Effector memory CD4-positive, alpha-beta T cell (primary cell): ENCODE results near the gene AAK1.
"Not testable (repeated sequence)": the region's sequence is repeated elsewhere in the genome, so short reads cannot be mapped to it uniquely, and the experiment has no call there.

ENCODE experiments used
- DNase-seq, 3 donors: peaks; one replicate each; pipeline ENCODE4 v3.0.0-alpha.2; 2020
- H3K27ac ChIP-seq: 2 replicates; pipeline ENCODE4 v1.7.0; 2013; ENCODE audit warnings: mild to moderate bottlenecking, low read length, moderate library complexity; ENCODE audit not compliant: insufficient read depth, poor library complexity, severe bottlenecking
- H3K27me3 ChIP-seq: replicated peaks from 2 replicates; pipeline ENCODE4 v1.7.0; 2013; ENCODE audit warnings: mild to moderate bottlenecking, low read length; ENCODE audit not compliant: insufficient read depth, control insufficient read depth, poor library complexity, severe bottlenecking
- H3K36me3 ChIP-seq: 2 replicates; pipeline ENCODE4 v1.7.0; 2013; ENCODE audit warnings: mild to moderate bottlenecking, low read length, moderate library complexity; ENCODE audit not compliant: control insufficient read depth, insufficient read depth
- H3K4me1 ChIP-seq: 2 replicates; pipeline ENCODE4 v1.7.0; 2013; ENCODE audit warnings: low read length, mild to moderate bottlenecking; ENCODE audit not compliant: control insufficient read depth, insufficient read depth, poor library complexity, severe bottlenecking
- H3K4me3 ChIP-seq: 2 replicates; pipeline ENCODE4 v1.7.0; 2013; ENCODE audit warnings: low read length, low read depth, mild to moderate bottlenecking; ENCODE audit not compliant: insufficient read depth, poor library complexity, severe bottlenecking
- H3K9me3 ChIP-seq: 2 replicates; pipeline ENCODE4 v1.7.0; 2013; ENCODE audit warnings: mild to moderate bottlenecking, low read length, moderate library complexity; ENCODE audit not compliant: control insufficient read depth

AAK1 gene

DNA sequence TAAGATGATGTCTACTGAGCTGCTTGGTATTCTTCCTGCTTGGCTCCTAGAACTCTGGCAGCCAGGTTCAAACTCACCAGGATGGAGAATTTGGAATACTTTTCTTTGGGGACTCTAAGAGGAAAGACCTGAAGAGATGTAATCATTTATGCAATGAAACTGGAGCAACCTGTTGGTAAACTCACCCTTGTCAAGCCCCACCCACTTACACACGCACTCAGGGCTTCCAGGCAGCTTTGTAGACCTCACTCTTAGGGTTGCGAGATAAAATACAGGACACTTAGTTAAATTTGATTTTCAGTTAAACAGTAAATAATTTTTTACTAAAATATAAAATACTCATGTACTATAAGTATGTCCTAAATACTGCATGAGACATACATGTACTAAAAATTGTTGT lies 19.0 kb upstream of the AAK1 start:
- H3K4me1 ChIP-seq, H3K27me3 ChIP-seq, H3K9me3 ChIP-seq, H3K36me3 ChIP-seq, H3K4me3 ChIP-seq, DNase-seq, H3K27ac ChIP-seq: not testable (repeated sequence)

DNA sequence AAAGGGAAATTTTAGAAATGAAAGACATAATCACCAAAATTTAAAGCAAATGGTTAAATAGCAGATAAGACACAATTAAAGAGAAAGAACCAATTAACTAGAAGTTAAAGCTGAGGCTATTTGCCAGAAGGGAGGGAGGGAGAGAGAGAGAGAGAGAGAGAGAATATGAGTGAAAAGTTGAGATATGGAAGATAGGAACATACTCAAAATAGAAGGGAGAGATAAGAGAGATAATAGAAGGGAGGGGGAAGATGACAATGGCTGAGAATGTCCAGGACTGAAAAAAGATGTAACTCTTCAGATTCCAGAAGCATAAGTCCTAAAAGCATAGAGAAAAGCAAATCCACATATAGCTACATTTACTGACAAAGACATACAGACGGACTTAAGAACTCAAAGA lies 17.1 kb upstream of the AAK1 start:
- DNase-seq, result no peak
- Histone ChIP-seq H3K4me1 (no peaks in the 10 kb centered on the region), H3K27ac (no peak overlapping the region), H3K9me3 (no peaks in the 10 kb centered on the region), H3K27me3 (no peaks in the 10 kb centered on the region), H3K4me3 (no peak overlapping the region), H3K36me3 (no peaks in the 10 kb centered on the region)

DNA sequence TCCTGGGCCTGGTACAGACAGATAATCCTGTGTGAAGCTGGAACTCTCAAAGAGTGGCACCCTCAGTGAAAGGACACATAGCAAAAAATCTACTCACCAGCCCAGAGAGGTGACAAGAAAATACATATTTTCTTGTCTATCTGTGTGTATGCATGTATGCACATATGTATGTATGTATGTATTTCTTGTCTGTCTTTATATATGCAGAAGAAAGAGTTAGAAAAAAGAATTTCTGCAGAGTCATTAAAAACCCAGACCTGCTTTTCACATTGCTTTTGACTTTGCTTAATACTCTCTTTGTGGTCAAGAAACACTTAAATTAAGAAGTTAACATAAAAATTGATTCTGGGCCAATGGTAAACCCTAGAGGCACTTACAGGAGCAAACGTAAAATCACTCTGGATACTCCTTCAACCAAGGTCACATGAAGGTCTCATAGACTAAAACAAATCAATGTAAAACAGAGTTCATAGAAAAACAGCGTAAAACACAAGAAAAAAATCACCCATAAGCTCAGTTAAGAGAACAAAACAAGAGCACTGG lies 16.5 kb upstream of the AAK1 start:
- no peaks in the 10 kb centered on the region for H3K27me3 ChIP-seq
- no peak for DNase-seq
- no peaks in the 10 kb centered on the region for H3K4me1 ChIP-seq
- H3K27ac ChIP-seq, result no peak overlapping the region
- H3K4me3 ChIP-seq, result no peak overlapping the region
- H3K9me3 ChIP-seq, result no peaks in the 10 kb centered on the region
- no peaks in the 10 kb centered on the region for H3K36me3 ChIP-seq

DNA sequence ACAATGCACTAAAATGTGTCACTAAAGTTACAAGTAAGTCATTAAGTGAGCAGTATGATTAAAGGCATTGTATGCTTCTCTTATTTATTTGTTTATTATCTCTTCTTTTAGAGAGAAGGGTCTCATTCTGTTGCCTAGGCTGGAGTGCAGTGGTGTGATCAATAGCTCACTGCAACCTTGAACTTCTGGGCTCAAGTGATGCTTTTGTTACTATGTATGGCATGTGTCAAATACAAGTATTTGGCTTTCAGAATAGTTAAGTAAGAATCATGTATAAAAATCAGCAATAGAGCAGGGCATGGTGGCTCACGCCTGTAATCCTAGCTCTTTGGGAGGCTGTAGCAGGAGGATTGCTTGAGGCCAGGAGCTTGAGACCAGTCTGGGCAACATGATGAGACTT lies 15.8 kb upstream of the AAK1 start:
- H3K36me3 ChIP-seq, result no peaks in the 10 kb centered on the region
- no peak for DNase-seq
- H3K4me3 ChIP-seq, result no peak overlapping the region
- H3K9me3 ChIP-seq, result no peaks in the 10 kb centered on the region
- H3K4me1 ChIP-seq, result no peaks in the 10 kb centered on the region
- H3K27ac ChIP-seq, result no peak overlapping the region
- H3K27me3 ChIP-seq, result no peaks in the 10 kb centered on the region

DNA sequence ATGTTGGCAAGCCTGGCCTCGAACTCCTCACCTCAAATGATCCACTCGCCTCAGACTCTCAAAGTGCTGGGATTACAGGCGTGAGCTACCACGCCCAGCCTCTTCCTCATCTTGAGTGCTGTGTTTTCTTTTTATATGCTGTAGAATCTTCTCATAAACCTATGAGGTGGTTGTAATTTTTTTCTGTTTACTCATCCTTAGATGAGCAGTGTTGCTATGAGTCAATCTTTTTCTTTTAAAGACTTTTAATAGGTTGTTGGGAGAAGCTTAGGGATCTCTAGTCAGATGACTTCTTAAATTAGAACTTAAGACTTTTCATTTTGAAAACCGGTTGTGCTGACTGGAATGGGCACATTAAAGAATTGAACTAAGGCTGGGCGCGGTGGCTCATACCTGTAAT lies 8.7 kb upstream of the AAK1 start:
- no peaks in the 10 kb centered on the region for H3K36me3 ChIP-seq
- no peaks in the 10 kb centered on the region for H3K9me3 ChIP-seq
- H3K27me3 ChIP-seq, result no peaks in the 10 kb centered on the region
- DNase-seq, result no peak
- peaks cover 20% of the 10 kb centered on the region for H3K4me1 ChIP-seq
- no peak overlapping the region for H3K4me3 ChIP-seq
- H3K27ac ChIP-seq, result no peak overlapping the region

DNA sequence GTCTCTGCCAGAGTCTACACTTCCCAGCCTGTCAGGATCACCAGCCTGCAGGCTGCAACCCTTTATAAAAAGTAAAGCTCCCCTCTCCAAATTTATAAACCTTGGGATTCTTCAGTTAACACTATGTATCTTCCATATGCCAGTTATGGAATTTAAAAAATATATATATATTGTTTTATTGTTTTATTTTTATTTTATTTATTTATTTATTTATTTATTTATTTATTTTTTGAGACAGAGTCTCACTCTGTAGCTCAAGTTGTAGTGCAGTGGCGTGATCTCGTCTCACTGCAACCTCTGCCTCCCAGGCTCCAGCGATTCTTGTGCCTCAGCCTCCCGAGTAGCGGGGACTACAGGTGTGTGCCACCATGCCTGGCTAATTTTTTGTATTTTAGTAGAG lies 3.7 kb upstream of the AAK1 start:
- peaks cover 40% of the 10 kb centered on the region for H3K4me1 ChIP-seq
- not testable (repeated sequence) for H3K9me3 ChIP-seq, DNase-seq, H3K4me3 ChIP-seq, H3K36me3 ChIP-seq, H3K27ac ChIP-seq, H3K27me3 ChIP-seq

DNA sequence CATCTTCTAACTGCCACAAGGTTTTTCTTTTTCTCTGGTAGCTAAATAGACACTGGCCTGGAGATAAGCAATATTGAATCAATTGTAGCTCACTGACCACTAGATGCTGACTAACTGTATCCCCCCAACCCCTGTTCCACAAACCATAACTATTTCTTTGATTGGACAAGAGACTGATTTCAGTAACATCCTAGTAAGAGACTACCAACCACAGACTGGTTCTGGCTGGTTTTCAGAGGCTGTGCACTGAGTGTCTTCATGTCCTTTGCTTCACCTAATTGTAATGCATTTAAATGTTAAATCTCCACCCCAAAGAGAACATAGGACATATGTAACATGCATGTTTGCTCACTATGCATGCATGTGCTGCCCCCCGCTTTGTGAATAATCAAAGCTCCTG lies 3.2 kb upstream of the AAK1 start:
- Histone ChIP-seq H3K27ac (peak overlapping the region; percentile 88), H3K4me1 (peaks cover 40% of the 10 kb centered on the region), H3K27me3 (no peaks in the 10 kb centered on the region), H3K36me3 (no peaks in the 10 kb centered on the region), H3K4me3 (no peak overlapping the region), H3K9me3 (no peaks in the 10 kb centered on the region)
- DNase-seq, result no peak

DNA sequence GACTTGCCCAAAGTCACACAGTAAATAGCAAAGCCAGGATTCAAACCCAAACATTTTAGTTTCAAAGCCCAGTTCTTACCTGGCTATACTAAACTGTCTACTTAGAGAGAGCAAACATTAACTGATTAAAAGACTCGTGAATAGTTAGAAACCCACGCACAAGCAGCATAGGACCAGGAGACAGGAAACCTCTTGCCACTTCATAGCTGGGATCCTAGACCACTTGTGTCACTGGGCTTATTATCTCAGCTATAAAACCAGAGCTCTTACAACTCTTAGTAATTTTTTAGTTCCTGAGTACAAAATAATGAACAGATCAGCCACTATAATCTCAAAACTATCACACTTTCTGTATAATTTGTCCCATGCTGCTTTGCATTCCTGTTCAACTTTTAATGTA lies 2.4 kb upstream of the AAK1 start:
- Histone ChIP-seq H3K9me3 (no peaks in the 10 kb centered on the region), H3K27me3 (no peaks in the 10 kb centered on the region), H3K4me1 (peaks cover 40% of the 10 kb centered on the region), H3K27ac (peak overlapping the region; percentile 88), H3K4me3 (no peak overlapping the region), H3K36me3 (no peaks in the 10 kb centered on the region)
- peak in 1 of 3 donors; percentile 42 for DNase-seq

DNA sequence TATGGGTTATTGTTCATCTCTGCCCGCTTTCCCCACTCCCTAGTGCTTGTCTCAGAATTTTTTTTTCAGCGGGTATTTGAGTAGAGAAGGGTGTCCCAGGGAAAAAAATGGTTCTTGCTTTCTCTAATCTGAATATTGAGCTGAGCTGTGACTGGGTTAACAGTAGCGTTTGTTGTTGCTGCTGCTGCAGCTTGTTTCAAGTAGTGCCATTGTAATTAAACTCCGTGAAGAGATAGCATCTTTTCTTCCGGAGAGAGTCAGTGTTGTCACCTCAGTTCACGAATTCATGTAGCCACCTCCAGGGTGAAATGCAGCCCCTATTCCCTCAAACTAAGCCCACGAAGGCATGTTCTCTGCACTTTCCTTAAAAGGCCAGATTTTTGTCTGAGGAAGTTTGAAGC lies 1.5 kb upstream of the AAK1 start:
- Histone ChIP-seq H3K4me1 (peaks cover 37% of the 10 kb centered on the region), H3K4me3 (peak overlapping the region; percentile 78), H3K27ac (peak overlapping the region; percentile 88), H3K9me3 (no peaks in the 10 kb centered on the region), H3K36me3 (no peaks in the 10 kb centered on the region), H3K27me3 (no peaks in the 10 kb centered on the region)
- DNase-seq, result peak; percentile 9 to 28 (median 21)

DNA sequence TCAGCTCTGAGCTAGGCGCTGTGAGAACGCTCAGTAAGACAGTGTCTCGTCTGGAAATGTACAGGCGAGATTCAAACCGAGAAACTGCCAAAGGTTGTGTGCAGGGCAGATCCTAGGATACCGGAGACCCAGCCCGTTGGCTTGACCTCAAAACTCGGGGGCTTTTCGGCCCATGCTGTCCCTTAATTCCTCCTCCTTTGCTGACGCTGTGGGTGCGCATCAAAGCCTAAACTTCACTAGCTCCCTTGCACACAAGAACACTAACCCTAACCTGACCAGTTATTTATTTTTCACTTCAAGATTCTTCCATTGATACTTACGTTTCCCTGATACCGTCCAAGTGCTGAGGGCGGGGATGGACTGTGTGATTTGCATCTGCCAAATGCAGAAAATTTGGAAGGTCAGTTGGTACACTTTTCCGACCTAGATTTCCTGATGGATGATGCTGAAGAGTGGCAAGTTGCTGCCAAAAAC lies 1.0 kb upstream of the AAK1 start:
- Histone ChIP-seq H3K4me1 (peaks cover 38% of the 10 kb centered on the region), H3K4me3 (peak overlapping the region; percentile 78), H3K27ac (peak overlapping the region; percentile 88), H3K36me3 (no peaks in the 10 kb centered on the region), H3K27me3 (no peaks in the 10 kb centered on the region), H3K9me3 (no peaks in the 10 kb centered on the region)
- DNase-seq, result no peak
